HFF-Myc (cell line): ENCODE data around the gene GOSR1.
"Not testable (repeated sequence)": the region's sequence is repeated elsewhere in the genome, so short reads cannot be mapped to it uniquely, and the experiment has no call there.

Experiments
- DNase-seq: peaks from one replicate; pipeline ENCODE4 v3.0.0-alpha.2; 2011; ENCODE audit warnings: low read depth; ENCODE audit errors: extremely low read depth
- H3K4me3 ChIP-seq: replicated peaks from 2 replicates; pipeline ENCODE4 v1.5.1; 2011; ENCODE audit warnings: low read depth, mild to moderate bottlenecking, control low read depth, low read length
- CTCF ChIP-seq: IDR thresholded peaks from 2 replicates; pipeline ENCODE4 v1.5.1; 2012; ENCODE audit warnings: mild to moderate bottlenecking, low read depth, low read length, control low read depth; ENCODE audit errors: missing control alignments

GOSR1 gene

GRCh38 chr17:30530346-30531025 is 53.3 kb downstream of the GOSR1 start:
- DNase-seq = no peak
- TF ChIP-seq CTCF = no peak
- H3K4me3 ChIP-seq = no peak overlapping the region

DNA sequence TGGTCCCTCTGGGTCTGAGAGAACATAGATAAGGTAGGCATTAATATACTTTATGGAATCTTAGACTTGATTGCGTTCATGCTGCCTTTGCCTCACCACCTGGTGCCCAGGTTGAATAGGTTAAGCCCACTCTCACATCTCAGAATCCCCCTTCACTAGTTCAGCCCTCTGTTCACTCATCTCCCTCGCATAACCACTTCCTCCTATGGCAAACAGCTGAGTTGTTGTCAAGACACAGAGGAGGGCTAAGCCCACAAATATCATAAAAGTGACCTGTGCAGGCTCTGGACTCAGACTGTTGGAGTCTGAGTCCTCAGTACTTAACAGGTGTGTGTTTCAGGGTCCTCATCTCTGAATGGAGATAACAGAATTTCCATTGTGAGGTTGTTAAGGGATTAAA is 55.7 kb downstream of the GOSR1 start:
- H3K4me3 ChIP-seq = no peak overlapping the region
- no peak for TF ChIP-seq CTCF
- no peak for DNase-seq

GRCh38 chr17:30534298-30534697 is 57.1 kb downstream of the GOSR1 start:
- no peak for DNase-seq
- no peak for TF ChIP-seq CTCF
- H3K4me3 ChIP-seq = no peak overlapping the region

- no peak for DNase-seq
- no peak for TF ChIP-seq CTCF
- H3K4me3 ChIP-seq = no peak overlapping the region
Measured at GRCh38 chr17:30534938-30535921, 58.0 kb downstream of the GOSR1 start.

DNA sequence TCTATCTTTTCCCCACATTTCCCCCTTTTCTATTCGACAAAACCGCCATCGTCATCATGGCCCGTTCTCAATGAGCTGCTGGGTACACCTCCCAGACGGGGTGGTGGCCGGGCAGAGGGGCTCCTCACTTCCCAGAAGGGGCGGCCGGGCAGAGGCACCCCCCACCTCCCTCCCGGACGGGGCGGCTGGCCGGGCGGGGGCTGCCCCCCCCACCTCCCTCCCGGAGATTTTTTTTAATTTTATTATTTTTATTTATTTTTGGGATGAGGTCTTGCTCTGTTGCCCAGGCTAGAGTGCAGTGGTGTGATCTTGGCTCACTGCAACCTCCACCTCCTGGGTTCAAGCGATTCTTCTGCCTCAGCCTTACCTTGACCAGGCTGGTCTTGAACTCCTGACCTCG is 59.6 kb downstream of the GOSR1 start:
- not testable (repeated sequence) for H3K4me3 ChIP-seq

GRCh38 chr17:30537667-30538066 is 60.5 kb downstream of the GOSR1 start:
- not testable (repeated sequence) for DNase-seq, H3K4me3 ChIP-seq

More for the DNA sequence above, 59.6 kb downstream of the GOSR1 start:
- DNase-seq = not testable (repeated sequence)

GRCh38 chr17:30541802-30542201 is 64.6 kb downstream of the GOSR1 start:
- no peak for DNase-seq
- no peak for TF ChIP-seq CTCF
- H3K4me3 ChIP-seq = no peak overlapping the region
